GM18867 (cell line): ENCODE data around the gene ADAMTS18.

Experiments
- ATAC-seq: cut with Tn5 transposase; IDR thresholded peaks from one replicate; pipeline ENCODE4 v1.9.1; 2021; ENCODE audit warnings: mild to moderate bottlenecking, moderate library complexity; ENCODE audit not compliant: unreplicated experiment

ADAMTS18 gene

GRCh38 chr16:77236063-77236511 lies 198.7 kb downstream of the ADAMTS18 start:
- ATAC-seq = peak; percentile 98

- ATAC-seq = no peak
These were observed 200.2 kb downstream of the ADAMTS18 start for GRCh38 chr16:77234611-77235010.

GRCh38 chr16:77233799-77234519 lies 200.9 kb downstream of the ADAMTS18 start:
- ATAC-seq = no peak
